K562 (cell line): ENCODE data around the gene PYGO2. TPM values are rescaled to one million over a fixed set of nuclear protein-coding genes. Genes with fewer than 3 reads are reported as not detected.

ENCODE experiments used
- EP400 ChIP-seq: fragments of 450-650 bp; IDR thresholded peaks from 2 replicates; pipeline ENCODE4 v1.6.1; 2017; ENCODE audit warnings: antibody characterized with exemption, mild to moderate bottlenecking, moderate library complexity
- MEIS2 ChIP-seq: fragments of 450-650 bp; IDR thresholded peaks from 2 replicates; pipeline ENCODE4 v1.6.1; 2014; ENCODE audit warnings: mild to moderate bottlenecking; ENCODE audit not compliant: partially characterized antibody
- MTA1 ChIP-seq: fragments of 450-650 bp; IDR thresholded peaks from 2 replicates; pipeline ENCODE4 v1.6.1; 2017; ENCODE audit warnings: borderline replicate concordance
- NFE2 ChIP-seq: IDR thresholded peaks from 2 replicates; pipeline ENCODE4 v1.6.1; 2014; ENCODE audit warnings: antibody characterized with exemption, low read depth
- PHB2 ChIP-seq: fragments of 450-650 bp; IDR thresholded peaks from 2 replicates; pipeline ENCODE4 v1.6.1; 2017; ENCODE audit warnings: low read depth
- POLR2G ChIP-seq: fragments of 200-400 bp; formaldehyde crosslinking; IDR thresholded peaks from 2 replicates; pipeline ENCODE4 v1.6.1; 2017; ENCODE audit warnings: low read depth, mild to moderate bottlenecking, antibody characterized with exemption, low read length, moderate library complexity
- SLC30A9 ChIP-seq: fragments of 250-450 bp; sonication (Bioruptor Pico); IDR thresholded peaks from 2 replicates; pipeline ENCODE4 v1.8.0; 2022; ENCODE audit warnings: mild to moderate bottlenecking, moderate library complexity
- ZKSCAN8 ChIP-seq: fragments of 200-800 bp; sonication (Bioruptor generic); IDR thresholded peaks from 2 replicates; pipeline ENCODE4 v1.6.1; 2016; ENCODE audit warnings: missing genetic modification characterization, missing compliant biosample characterization
- ZNF586 ChIP-seq: fragments of 450-650 bp; formaldehyde crosslinking; conservative IDR thresholded peaks from 2 replicates; pipeline ENCODE4 v1.4.0; 2020; ENCODE audit warnings: mild to moderate bottlenecking, moderate library complexity
- polyA plus RNA-seq, 8 experiments: library from polyadenylated mRNA; depleted of rRNA in 4 of 8; stranded (reverse) in 5 of 8; unstranded in 3 of 8; fragments of >200 nt; fragmentation: Nextera tagmentation in 2 of 8; fragmentation: Illumina TruSeq in 1 of 8; extraction: Ambion mirVana in 2 of 8; extraction: Trizol in 1 of 8; gene quantifications; 2 replicates each; pipeline versions ENCODE4 v1.2.1 to v1.2.3, GENCODE V29; 2011 to 2014; ENCODE audit warnings: inconsistent platforms in 1 of 8, missing spikeins in 1 of 8
- total RNA-seq, 7 experiments: library from RNA; depleted of rRNA in 6 of 7; stranded (reverse); fragments of >200 nt in 6 of 7; fragmentation: Illumina TruSeq in 2 of 7; extraction: Trizol in 2 of 7; gene quantifications; 2 replicates each; pipeline versions ENCODE4 v1.2.1 to v1.2.3, GENCODE V29; 2011 to 2021; ENCODE audit warnings: low replicate concordance in 1 of 7
- TF ChIP-seq, protein P1 (sequence below): fragments of 450-650 bp; IDR thresholded peaks from 2 replicates; pipeline ENCODE4 v1.6.1; 2016
- TF ChIP-seq, protein P2 (sequence below): fragments of 150-350 bp; IDR thresholded peaks from 2 replicates; pipeline ENCODE4 v1.6.1; 2014; ENCODE audit warnings: low read depth, mild to moderate bottlenecking, low read length, borderline replicate concordance
- TF ChIP-seq, protein P3 (sequence below): fragments of 450-650 bp; formaldehyde crosslinking; IDR thresholded peaks from 2 replicates; pipeline ENCODE4 v1.4.0; 2022; ENCODE audit warnings: missing genetic modification characterization
- TF ChIP-seq, protein P4 (sequence below): fragments of 450-650 bp; IDR thresholded peaks from 2 replicates; pipeline ENCODE4 v1.6.1; 2017; ENCODE audit warnings: antibody characterized with exemption, mild to moderate bottlenecking

PYGO2 gene
- total and polyA plus RNA-seq, 9 of the 15 experiments (the other 6 are each of a cell fraction or from before 2014, with no cell fraction given) = 8.3 to 36.2 (median 18.2) TPM

DNA sequence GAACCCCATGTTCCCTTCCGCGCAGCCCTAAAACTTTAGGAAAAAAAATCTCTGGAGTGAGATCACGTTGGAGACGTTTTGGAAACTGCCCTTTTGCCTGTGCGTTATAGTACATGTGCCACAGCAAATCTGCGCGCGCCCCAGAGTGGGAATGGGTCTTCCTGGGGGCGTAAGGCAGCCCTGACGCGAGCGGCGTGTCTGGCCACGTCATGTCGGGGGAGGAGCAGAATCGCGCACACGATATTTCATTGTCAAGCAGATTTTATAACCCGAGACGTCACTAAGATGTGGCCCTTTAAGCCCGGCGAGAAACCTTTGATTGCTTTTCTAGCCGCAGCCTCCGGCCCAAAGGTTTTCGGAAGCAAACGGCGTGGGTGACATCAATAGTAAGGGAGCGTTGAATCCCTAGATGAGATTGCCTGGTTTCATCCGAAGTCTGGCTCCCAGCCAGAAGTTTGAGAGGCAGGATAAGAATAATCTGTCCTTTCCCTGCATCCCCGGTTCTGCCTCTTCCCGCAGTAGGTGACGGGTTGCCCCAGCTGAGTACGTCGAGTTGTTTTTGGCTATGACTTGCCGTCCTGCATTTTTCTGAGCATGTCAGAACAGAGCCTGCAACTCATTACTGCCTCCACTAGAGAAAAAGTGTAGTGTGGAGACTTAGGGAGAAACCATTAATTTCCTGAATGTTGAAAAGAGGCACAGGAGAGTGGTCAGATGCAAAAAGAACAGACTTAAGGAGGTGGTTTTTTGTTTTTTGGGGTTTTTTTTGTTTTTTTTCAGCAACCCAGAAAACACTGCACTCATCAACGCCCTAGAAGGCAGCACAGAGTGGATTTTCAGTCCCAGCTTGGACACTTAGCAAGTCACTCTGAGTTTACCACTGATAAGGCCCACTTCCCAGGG lies 24.2 kb downstream of the PYGO2 start (continued):
- TF ChIP-seq, protein P1, sequence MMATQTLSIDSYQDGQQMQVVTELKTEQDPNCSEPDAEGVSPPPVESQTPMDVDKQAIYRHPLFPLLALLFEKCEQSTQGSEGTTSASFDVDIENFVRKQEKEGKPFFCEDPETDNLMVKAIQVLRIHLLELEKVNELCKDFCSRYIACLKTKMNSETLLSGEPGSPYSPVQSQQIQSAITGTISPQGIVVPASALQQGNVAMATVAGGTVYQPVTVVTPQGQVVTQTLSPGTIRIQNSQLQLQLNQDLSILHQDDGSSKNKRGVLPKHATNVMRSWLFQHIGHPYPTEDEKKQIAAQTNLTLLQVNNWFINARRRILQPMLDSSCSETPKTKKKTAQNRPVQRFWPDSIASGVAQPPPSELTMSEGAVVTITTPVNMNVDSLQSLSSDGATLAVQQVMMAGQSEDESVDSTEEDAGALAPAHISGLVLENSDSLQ = peak; percentile 93
- TF ChIP-seq, protein P2, sequence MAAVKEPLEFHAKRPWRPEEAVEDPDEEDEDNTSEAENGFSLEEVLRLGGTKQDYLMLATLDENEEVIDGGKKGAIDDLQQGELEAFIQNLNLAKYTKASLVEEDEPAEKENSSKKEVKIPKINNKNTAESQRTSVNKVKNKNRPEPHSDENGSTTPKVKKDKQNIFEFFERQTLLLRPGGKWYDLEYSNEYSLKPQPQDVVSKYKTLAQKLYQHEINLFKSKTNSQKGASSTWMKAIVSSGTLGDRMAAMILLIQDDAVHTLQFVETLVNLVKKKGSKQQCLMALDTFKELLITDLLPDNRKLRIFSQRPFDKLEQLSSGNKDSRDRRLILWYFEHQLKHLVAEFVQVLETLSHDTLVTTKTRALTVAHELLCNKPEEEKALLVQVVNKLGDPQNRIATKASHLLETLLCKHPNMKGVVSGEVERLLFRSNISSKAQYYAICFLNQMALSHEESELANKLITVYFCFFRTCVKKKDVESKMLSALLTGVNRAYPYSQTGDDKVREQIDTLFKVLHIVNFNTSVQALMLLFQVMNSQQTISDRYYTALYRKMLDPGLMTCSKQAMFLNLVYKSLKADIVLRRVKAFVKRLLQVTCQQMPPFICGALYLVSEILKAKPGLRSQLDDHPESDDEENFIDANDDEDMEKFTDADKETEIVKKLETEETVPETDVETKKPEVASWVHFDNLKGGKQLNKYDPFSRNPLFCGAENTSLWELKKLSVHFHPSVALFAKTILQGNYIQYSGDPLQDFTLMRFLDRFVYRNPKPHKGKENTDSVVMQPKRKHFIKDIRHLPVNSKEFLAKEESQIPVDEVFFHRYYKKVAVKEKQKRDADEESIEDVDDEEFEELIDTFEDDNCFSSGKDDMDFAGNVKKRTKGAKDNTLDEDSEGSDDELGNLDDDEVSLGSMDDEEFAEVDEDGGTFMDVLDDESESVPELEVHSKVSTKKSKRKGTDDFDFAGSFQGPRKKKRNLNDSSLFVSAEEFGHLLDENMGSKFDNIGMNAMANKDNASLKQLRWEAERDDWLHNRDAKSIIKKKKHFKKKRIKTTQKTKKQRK = no peak
- TF ChIP-seq PHB2 (0 out of 2 replicates have a peak, but pooled peaks have one; percentile 12), EP400 (peak; percentile 36), POLR2G (no peak), NFE2 (peak; percentile 50; the same call in 1 of the 2 replicates), SLC30A9 (CRISPR knock-in tag) (no peak), MTA1 (peak; percentile 51; the same call in 1 of the 2 replicates), ZKSCAN8 (no peak), ZNF586 (CRISPR knock-in tag) (no peak), MEIS2 (peak; percentile 86)
- TF ChIP-seq, protein P3, sequence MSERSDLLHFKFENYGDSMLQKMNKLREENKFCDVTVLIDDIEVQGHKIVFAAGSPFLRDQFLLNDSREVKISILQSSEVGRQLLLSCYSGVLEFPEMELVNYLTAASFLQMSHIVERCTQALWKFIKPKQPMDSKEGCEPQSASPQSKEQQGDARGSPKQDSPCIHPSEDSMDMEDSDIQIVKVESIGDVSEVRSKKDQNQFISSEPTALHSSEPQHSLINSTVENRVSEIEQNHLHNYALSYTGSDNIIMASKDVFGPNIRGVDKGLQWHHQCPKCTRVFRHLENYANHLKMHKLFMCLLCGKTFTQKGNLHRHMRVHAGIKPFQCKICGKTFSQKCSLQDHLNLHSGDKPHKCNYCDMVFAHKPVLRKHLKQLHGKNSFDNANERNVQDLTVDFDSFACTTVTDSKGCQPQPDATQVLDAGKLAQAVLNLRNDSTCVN (CRISPR knock-in tag) = peak; percentile 6; the same call in 1 of the 2 replicates
- TF ChIP-seq, protein P4, sequence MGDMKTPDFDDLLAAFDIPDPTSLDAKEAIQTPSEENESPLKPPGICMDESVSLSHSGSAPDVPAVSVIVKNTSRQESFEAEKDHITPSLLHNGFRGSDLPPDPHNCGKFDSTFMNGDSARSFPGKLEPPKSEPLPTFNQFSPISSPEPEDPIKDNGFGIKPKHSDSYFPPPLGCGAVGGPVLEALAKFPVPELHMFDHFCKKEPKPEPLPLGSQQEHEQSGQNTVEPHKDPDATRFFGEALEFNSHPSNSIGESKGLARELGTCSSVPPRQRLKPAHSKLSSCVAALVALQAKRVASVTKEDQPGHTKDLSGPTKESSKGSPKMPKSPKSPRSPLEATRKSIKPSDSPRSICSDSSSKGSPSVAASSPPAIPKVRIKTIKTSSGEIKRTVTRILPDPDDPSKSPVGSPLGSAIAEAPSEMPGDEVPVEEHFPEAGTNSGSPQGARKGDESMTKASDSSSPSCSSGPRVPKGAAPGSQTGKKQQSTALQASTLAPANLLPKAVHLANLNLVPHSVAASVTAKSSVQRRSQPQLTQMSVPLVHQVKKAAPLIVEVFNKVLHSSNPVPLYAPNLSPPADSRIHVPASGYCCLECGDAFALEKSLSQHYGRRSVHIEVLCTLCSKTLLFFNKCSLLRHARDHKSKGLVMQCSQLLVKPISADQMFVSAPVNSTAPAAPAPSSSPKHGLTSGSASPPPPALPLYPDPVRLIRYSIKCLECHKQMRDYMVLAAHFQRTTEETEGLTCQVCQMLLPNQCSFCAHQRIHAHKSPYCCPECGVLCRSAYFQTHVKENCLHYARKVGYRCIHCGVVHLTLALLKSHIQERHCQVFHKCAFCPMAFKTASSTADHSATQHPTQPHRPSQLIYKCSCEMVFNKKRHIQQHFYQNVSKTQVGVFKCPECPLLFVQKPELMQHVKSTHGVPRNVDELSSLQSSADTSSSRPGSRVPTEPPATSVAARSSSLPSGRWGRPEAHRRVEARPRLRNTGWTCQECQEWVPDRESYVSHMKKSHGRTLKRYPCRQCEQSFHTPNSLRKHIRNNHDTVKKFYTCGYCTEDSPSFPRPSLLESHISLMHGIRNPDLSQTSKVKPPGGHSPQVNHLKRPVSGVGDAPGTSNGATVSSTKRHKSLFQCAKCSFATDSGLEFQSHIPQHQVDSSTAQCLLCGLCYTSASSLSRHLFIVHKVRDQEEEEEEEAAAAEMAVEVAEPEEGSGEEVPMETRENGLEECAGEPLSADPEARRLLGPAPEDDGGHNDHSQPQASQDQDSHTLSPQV = 0 out of 2 replicates have a peak, but pooled peaks have one; percentile 20
